ENCODE data around the gene PCDHGA7. TPM values are rescaled to one million over a fixed set of nuclear protein-coding genes. Genes with fewer than 3 reads are reported as not detected.
A peak's percentile ranks its signal among the peaks of the same experiment; 100 is the strongest.
"Not testable (repeated sequence)": the region's sequence is repeated elsewhere in the genome, so short reads cannot be mapped to it uniquely, and the experiment has no call there.

Gene PCDHGA7
- total RNA-seq, 2 donors from 2014 or later = 0.40 to 1.9 TPM

DNA sequence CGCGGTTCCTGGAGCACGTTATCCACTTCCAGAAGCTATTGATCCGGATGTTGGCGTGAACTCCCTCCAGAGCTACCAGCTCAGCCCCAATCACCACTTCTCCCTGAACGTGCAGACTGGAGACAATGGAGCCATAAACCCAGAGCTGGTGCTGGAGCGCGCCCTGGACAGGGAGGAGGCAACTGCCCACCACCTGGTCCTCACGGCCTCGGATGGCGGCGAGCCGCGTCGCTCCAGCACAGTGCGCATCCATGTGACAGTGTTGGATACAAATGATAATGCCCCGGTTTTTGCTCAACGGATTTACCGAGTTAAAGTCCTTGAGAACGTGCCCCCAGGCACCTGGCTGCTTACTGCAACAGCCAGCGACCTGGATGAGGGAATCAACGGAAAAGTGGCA is 20.8 kb downstream of the PCDHGA7 start:
- H3K27ac ChIP-seq (ENCODE audit: low read depth, low read length) = no peak overlapping the region
- no peak overlapping the region for H3K4me3 ChIP-seq (ENCODE audit: low read length)
- H3K27me3 Mint-ChIP-seq (ENCODE audit: insufficient read depth) = peaks cover 7% of the 10 kb centered on the region
- peaks cover 49% of the 10 kb centered on the region for H3K9me3 ChIP-seq (ENCODE audit: control insufficient read depth, low read length)
- 95 to 98% methylated on average over 15 to 22 of the region's 22 CpGs for WGBS, 2 experiments (ENCODE audit: insufficient coverage in 1 of 2, insufficient read length in 1 of 2)
- no peaks in the 10 kb centered on the region for H3K27me3 ChIP-seq (ENCODE audit: control insufficient read depth, insufficient read depth, low read length, poor library complexity, severe bottlenecking)
- peaks cover 48% of the 10 kb centered on the region for H3K36me3 Mint-ChIP-seq (ENCODE audit: low read depth)
- peak; percentile 22 for DNase-seq
- H3K4me1 Mint-ChIP-seq = no peaks in the 10 kb centered on the region
- peaks cover 63% of the 10 kb centered on the region for H3K9me3 Mint-ChIP-seq
- H3K36me3 ChIP-seq (ENCODE audit: control insufficient read depth, insufficient read depth, low read length) = no peaks in the 10 kb centered on the region
- no peaks in the 10 kb centered on the region for H3K4me1 ChIP-seq (ENCODE audit: control insufficient read depth, insufficient read depth, low read length)
- H3K9ac ChIP-seq (ENCODE audit: extremely low read depth, low read length, poor library complexity, severe bottlenecking) = no peak overlapping the region
- H3K27ac Mint-ChIP-seq = no peak overlapping the region
- H3K4me3 Mint-ChIP-seq = no peak overlapping the region
- TF ChIP-seq, protein P1, sequence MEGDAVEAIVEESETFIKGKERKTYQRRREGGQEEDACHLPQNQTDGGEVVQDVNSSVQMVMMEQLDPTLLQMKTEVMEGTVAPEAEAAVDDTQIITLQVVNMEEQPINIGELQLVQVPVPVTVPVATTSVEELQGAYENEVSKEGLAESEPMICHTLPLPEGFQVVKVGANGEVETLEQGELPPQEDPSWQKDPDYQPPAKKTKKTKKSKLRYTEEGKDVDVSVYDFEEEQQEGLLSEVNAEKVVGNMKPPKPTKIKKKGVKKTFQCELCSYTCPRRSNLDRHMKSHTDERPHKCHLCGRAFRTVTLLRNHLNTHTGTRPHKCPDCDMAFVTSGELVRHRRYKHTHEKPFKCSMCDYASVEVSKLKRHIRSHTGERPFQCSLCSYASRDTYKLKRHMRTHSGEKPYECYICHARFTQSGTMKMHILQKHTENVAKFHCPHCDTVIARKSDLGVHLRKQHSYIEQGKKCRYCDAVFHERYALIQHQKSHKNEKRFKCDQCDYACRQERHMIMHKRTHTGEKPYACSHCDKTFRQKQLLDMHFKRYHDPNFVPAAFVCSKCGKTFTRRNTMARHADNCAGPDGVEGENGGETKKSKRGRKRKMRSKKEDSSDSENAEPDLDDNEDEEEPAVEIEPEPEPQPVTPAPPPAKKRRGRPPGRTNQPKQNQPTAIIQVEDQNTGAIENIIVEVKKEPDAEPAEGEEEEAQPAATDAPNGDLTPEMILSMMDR (conservative IDR thresholded peaks at IDR 0.05) = no peak

DNA sequence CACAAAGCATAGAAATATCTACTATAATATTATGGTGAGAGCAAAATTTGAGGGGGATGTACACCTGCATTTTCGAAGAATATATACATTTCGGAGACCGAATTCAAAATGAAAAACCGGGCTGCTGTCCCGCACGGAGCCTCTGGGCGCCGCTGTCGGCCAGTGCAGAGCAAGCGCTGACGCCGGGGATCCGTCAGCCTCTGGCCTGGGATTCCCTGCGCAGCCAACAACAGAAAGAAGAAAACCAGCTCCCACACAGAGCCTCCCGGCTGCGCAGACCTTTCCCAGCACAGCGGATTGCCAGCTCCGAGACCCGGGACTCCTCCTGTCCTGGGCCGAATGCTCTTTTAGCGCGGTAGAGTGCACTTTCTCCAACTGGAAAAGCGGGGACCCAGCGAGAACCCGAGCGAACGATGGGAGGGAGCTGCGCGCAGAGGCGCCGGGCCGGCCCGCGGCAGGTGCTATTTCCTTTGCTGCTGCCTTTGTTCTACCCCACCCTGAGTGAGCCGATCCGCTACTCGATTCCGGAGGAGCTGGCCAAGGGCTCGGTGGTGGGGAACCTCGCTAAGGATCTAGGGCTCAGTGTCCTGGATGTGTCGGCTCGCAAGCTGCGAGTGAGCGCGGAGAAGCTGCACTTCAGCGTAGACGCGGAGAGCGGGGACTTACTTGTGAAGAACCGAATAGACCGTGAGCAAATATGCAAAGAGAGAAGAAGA is 25.4 kb downstream of the PCDHGA7 start, which contains the start of gene PCDHGB6:
Gene PCDHGB6, plus strand, starts transcription at position 232 of the 716 bp plus-strand sequence. Its CDS starts 182 bp downstream, at position 414.
- H3K36me3 Mint-ChIP-seq (ENCODE audit: low read depth) = peaks cover 34% of the 10 kb centered on the region
- H3K4me1 ChIP-seq (ENCODE audit: control insufficient read depth, insufficient read depth, low read length); H3K9ac ChIP-seq (ENCODE audit: extremely low read depth, low read length, poor library complexity, severe bottlenecking); H3K4me1 Mint-ChIP-seq; H3K36me3 ChIP-seq (ENCODE audit: control insufficient read depth, insufficient read depth, low read length); H3K27me3 ChIP-seq (ENCODE audit: control insufficient read depth, insufficient read depth, low read length, poor library complexity, severe bottlenecking): not testable (repeated sequence)
- Histone ChIP-seq H3K27ac (ENCODE audit: low read depth, low read length) (peak within 1 kb of the TSS; percentile 86), H3K4me3 (ENCODE audit: low read length) (peak within 1 kb of the TSS; percentile 76), H3K9me3 (ENCODE audit: control insufficient read depth, low read length) (peaks cover 35% of the 10 kb centered on the region)
- H3K27me3 Mint-ChIP-seq (ENCODE audit: insufficient read depth) = peaks cover 16% of the 10 kb centered on the region
- H3K9me3 Mint-ChIP-seq = peaks cover 35% of the 10 kb centered on the region
- H3K27ac Mint-ChIP-seq = peak within 1 kb of the TSS; percentile 82
- WGBS, 2 experiments (ENCODE audit: insufficient coverage in 1 of 2, insufficient read length in 1 of 2) = 38 to 51% methylated on average over 15 to 49 of the region's 51 CpGs
- DNase-seq = peak; percentile 91
- TF ChIP-seq, protein P1 (conservative IDR thresholded peaks at IDR 0.05) = peak; percentile 90
- peak within 1 kb of the TSS; percentile 71 for H3K4me3 Mint-ChIP-seq

DNA sequence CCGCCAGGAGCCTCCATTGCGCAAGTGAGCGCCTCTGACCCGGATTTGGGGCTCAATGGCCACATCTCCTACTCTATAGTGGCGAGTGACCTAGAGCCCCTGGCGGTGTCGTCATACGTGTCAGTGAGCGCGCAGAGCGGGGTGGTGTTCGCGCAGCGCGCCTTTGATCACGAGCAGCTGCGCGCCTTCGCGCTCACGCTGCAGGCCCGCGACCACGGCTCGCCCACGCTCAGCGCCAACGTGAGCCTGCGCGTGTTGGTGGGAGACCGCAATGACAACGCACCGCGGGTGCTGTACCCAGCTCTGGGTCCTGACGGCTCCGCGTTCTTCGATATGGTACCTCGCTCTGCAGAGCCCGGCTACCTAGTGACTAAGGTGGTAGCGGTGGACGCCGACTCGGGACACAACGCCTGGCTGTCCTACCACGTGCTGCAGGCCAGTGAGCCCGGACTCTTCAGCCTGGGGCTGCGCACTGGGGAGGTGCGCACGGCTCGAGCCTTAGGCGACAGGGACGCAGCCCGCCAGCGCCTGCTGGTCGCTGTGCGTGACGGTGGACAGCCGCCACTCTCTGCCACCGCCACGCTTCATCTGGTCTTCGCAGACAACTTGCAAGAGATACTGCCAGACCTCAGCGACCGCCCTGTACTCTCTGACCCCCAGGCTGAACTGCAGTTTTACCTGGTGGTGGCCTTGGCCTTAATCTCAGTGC is 27.2 kb downstream of the PCDHGA7 start:
- DNase-seq = no peak
- no peak overlapping the region for H3K27ac Mint-ChIP-seq
- no peak overlapping the region for H3K9ac ChIP-seq (ENCODE audit: extremely low read depth, low read length, poor library complexity, severe bottlenecking)
- no peak overlapping the region for H3K4me3 ChIP-seq (ENCODE audit: low read length)
- peaks cover 31% of the 10 kb centered on the region for H3K9me3 Mint-ChIP-seq
- WGBS, 2 experiments (ENCODE audit: insufficient coverage in 1 of 2, insufficient read length in 1 of 2) = 94 to 96% methylated on average over 64 of the region's 64 CpGs
- TF ChIP-seq, protein P1 (conservative IDR thresholded peaks at IDR 0.05) = no peak
- H3K9me3 ChIP-seq (ENCODE audit: control insufficient read depth, low read length) = peaks cover 36% of the 10 kb centered on the region
- no peak overlapping the region for H3K27ac ChIP-seq (ENCODE audit: low read depth, low read length)
- H3K4me1 ChIP-seq (ENCODE audit: control insufficient read depth, insufficient read depth, low read length) = no peaks in the 10 kb centered on the region
- no peaks in the 10 kb centered on the region for H3K27me3 ChIP-seq (ENCODE audit: control insufficient read depth, insufficient read depth, low read length, poor library complexity, severe bottlenecking)
- H3K36me3 ChIP-seq (ENCODE audit: control insufficient read depth, insufficient read depth, low read length) = no peaks in the 10 kb centered on the region
- peaks cover 27% of the 10 kb centered on the region for H3K36me3 Mint-ChIP-seq (ENCODE audit: low read depth)
- no peak overlapping the region for H3K4me3 Mint-ChIP-seq
- peaks cover 23% of the 10 kb centered on the region for H3K27me3 Mint-ChIP-seq (ENCODE audit: insufficient read depth)
- peaks cover 3% of the 10 kb centered on the region for H3K4me1 Mint-ChIP-seq
